ENCODE results near the gene OPTN. TPM values are rescaled to one million over a fixed set of nuclear protein-coding genes. Genes with fewer than 3 reads are reported as not detected.

The OPTN gene
- total and polyA plus RNA-seq, 2 of the 8 experiments (the other 6 are each of a cell fraction or from before 2014, with no cell fraction given): 4.8 to 20.1 TPM

DNA sequence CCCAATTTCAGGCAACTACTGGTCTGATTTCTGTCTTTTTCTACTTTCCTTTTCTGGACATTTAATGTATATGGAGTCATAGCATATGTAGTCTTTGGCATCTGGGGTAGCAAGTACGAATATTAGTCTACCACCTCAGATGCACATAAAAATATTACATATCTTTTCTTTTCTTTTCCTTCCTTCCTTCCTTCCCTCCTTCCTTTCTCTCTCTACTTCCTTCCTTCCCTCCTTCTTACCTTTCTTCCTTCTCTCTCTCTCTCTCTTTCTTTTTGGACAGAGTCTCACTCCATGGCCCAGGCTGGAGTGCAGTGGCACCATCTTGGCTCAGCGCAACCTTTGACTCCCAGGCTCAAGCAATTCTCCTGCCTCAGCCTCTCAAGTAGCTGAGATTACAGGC lies 4.0 kb upstream of the OPTN start:
- Histone ChIP-seq H4K91ac (replicated peaks; ENCODE audit: insufficient read length, low read length) (no peak overlapping the region), H3K23ac (ENCODE audit: insufficient read length) (no peak overlapping the region), H3K4ac (replicated peaks; ENCODE audit: insufficient read length, low read depth, low read length) (no peak overlapping the region), H3K9ac (replicated peaks in 1 of 4; ENCODE audit: extremely low read depth in 1 of 4, low read depth in 3 of 4, low read length in 3 of 4) (no peak overlapping the region), H2AK5ac (ENCODE audit: low read depth, low read length) (no peak overlapping the region), H2AFZ (ENCODE audit: low read length) (no peak overlapping the region), H3K79me2 (ENCODE audit: control insufficient read depth in 1 of 2, insufficient read depth in 2 of 2, low read length in 2 of 2) (peaks cover 0 to 3% of the 10 kb centered on the region in 2 experiments; a peak in 1 of 4 replicates), H2BK20ac (ENCODE audit: low read length) (no peak overlapping the region), H2BK15ac (ENCODE audit: low read length) (no peak overlapping the region), H3K36me3 (ENCODE audit: control insufficient read depth in 2 of 4, insufficient read depth in 4 of 4, low read length in 3 of 4) (no peaks in the 10 kb centered on the region), H2BK5ac (ENCODE audit: low read depth, low read length) (no peak overlapping the region), H4K8ac (ENCODE audit: extremely low read depth, insufficient read depth, low read length) (no peak overlapping the region), H3K14ac (ENCODE audit: insufficient read length) (no peak overlapping the region), H3K9me3 (ENCODE audit: insufficient read depth in 2 of 2, low read depth in 1 of 2, low read length in 1 of 2) (no peaks in the 10 kb centered on the region), H2BK120ac (replicated peaks; ENCODE audit: low read depth, low read length) (no peak overlapping the region), H3K79me1 (ENCODE audit: low read depth, low read length) (no peaks in the 10 kb centered on the region), H3K27ac (ENCODE audit: low read depth, low read length) (no peak overlapping the region), H2BK12ac (ENCODE audit: low read depth, low read length) (no peak overlapping the region), H3K4me2 (ENCODE audit: insufficient read depth in 1 of 2, low read depth in 2 of 2, low read length in 2 of 2) (no peak overlapping the region), H3K4me3 (ENCODE audit: extremely low read depth in 1 of 4, insufficient read depth in 2 of 4, low read depth in 3 of 4, low read length in 4 of 4) (no peak overlapping the region), H4K5ac (ENCODE audit: insufficient read length, low read depth, low read length) (no peak overlapping the region), H3K56ac (replicated peaks; ENCODE audit: insufficient read length, low read depth, low read length) (no peak overlapping the region), H4K20me1 (replicated peaks in 1 of 2; ENCODE audit: control insufficient read depth in 1 of 2, insufficient read depth in 2 of 2, low read length in 2 of 2) (no peaks in the 10 kb centered on the region), H3K23me2 (ENCODE audit: low read depth, low read length) (peaks cover 5% of the 10 kb centered on the region), H3K4me1 (replicated peaks in 1 of 4; ENCODE audit: control insufficient read depth in 3 of 4, insufficient read depth in 4 of 4, low read length in 3 of 4) (peaks cover 0 to 2% (median 1%) of the 10 kb centered on the region in 4 experiments; a peak in 3 of 7 replicates), H3K18ac (ENCODE audit: extremely low read depth, low read length) (no peak overlapping the region), H3K27me3 (replicated peaks in 1 of 4; ENCODE audit: control insufficient read depth in 3 of 4, extremely low read depth in 1 of 4, insufficient read depth in 3 of 4, low read length in 3 of 4) (no peaks in the 10 kb centered on the region)
- DNase-seq (ENCODE audit: low read depth in 1 of 2, low spot score in 2 of 2): no peak
- POLR2A ChIA-PET (ENCODE audit: partially characterized antibody): no interaction called here
- CTCF ChIA-PET (ENCODE audit: partially characterized antibody): interaction anchor here (4.2 kb wide), 1 partner anchor 13 kb away, joined by 28 read pairs; no protein-coding TSS in a partner anchor
- 88% methylated on average over 2 of the region's 2 CpGs; no CpG with 5 or more reads in 1 of the 2 experiments for WGBS, 2 experiments (ENCODE audit: extremely low coverage in 1 of 2, insufficient coverage in 1 of 2, insufficient read length in 1 of 2, insufficient replicate concordance in 2 of 2, low coverage in 1 of 2, low lambda C conversion rate in 2 of 2, missing lambda C conversion rate in 1 of 2)
- FAIRE-seq: no peak
- TF ChIP-seq CHD2 (IDR thresholded peaks at IDR 0.05; ENCODE audit: low read length) (no peak), NANOG (IDR thresholded peaks at IDR 0.05; ENCODE audit: insufficient read depth, low read depth, low read length, poor library complexity, severe bottlenecking) (no peak)

Measured in H1 (cell line).